Neuron (in vitro differentiated cells): ENCODE measurements around the gene MRM1.

Experiments
- H2AFZ ChIP-seq: one replicate; pipeline ENCODE4 v1.6.1; 2013; ENCODE audit warnings: low read depth, mild to moderate bottlenecking, inconsistent platforms, low read length, moderate library complexity
- H3K27me3 ChIP-seq: one replicate; pipeline ENCODE4 v1.6.1; 2013; ENCODE audit warnings: low read length; ENCODE audit not compliant: insufficient read depth
- H3K36me3 ChIP-seq: one replicate; pipeline ENCODE4 v1.6.1; 2013; ENCODE audit warnings: low read length; ENCODE audit not compliant: insufficient read depth
- H3K4me1 ChIP-seq: one replicate; pipeline ENCODE4 v1.6.1; 2013; ENCODE audit warnings: low read length; ENCODE audit not compliant: insufficient read depth
- H3K4me3 ChIP-seq: 2 replicates; pipeline ENCODE4 v1.5.1; 2013; ENCODE audit warnings: mild to moderate bottlenecking, low read length, moderate library complexity
- H3K9me3 ChIP-seq: one replicate; pipeline ENCODE4 v1.6.1; 2013; ENCODE audit warnings: low read length

The MRM1 gene

GRCh38 chr17:36628576-36628975 lies 27.2 kb downstream of the MRM1 start:
- H3K4me1 ChIP-seq: peaks cover 22% of the 10 kb centered on the region
- H3K4me3 ChIP-seq: no peak overlapping the region
- no peaks in the 10 kb centered on the region for H3K36me3 ChIP-seq
- peaks cover 25% of the 10 kb centered on the region for H3K27me3 ChIP-seq
- no peaks in the 10 kb centered on the region for H3K9me3 ChIP-seq
- no peak overlapping the region for H2AFZ ChIP-seq

- Histone ChIP-seq H3K36me3 (no peaks in the 10 kb centered on the region), H3K27me3 (peaks cover 30% of the 10 kb centered on the region), H2AFZ (no peak overlapping the region), H3K4me1 (peaks cover 22% of the 10 kb centered on the region), H3K4me3 (no peak overlapping the region), H3K9me3 (no peaks in the 10 kb centered on the region)
Measured at GRCh38 chr17:36629252-36629847, 28.0 kb downstream of the MRM1 start.

- no peak overlapping the region for H2AFZ ChIP-seq
- H3K27me3 ChIP-seq: peaks cover 37% of the 10 kb centered on the region
- H3K4me3 ChIP-seq: no peak overlapping the region
- H3K9me3 ChIP-seq: no peaks in the 10 kb centered on the region
- H3K4me1 ChIP-seq: peaks cover 22% of the 10 kb centered on the region
- no peaks in the 10 kb centered on the region for H3K36me3 ChIP-seq
Measured at GRCh38 chr17:36629970-36630502, 28.7 kb downstream of the MRM1 start.

- no peaks in the 10 kb centered on the region for H3K36me3 ChIP-seq
- peaks cover 22% of the 10 kb centered on the region for H3K4me1 ChIP-seq
- peaks cover 43% of the 10 kb centered on the region for H3K27me3 ChIP-seq
- no peak overlapping the region for H3K4me3 ChIP-seq
- no peaks in the 10 kb centered on the region for H3K9me3 ChIP-seq
- H2AFZ ChIP-seq: no peak overlapping the region
Measured at GRCh38 chr17:36631022-36631421, 29.6 kb downstream of the MRM1 start.

GRCh38 chr17:36632916-36633771 lies 31.8 kb downstream of the MRM1 start:
- no peaks in the 10 kb centered on the region for H3K36me3 ChIP-seq
- no peak overlapping the region for H2AFZ ChIP-seq
- peaks cover 12% of the 10 kb centered on the region for H3K4me1 ChIP-seq
- H3K9me3 ChIP-seq: no peaks in the 10 kb centered on the region
- no peak overlapping the region for H3K4me3 ChIP-seq
- H3K27me3 ChIP-seq: peaks cover 54% of the 10 kb centered on the region

- H3K36me3 ChIP-seq: no peaks in the 10 kb centered on the region
- no peak overlapping the region for H3K4me3 ChIP-seq
- H3K9me3 ChIP-seq: no peaks in the 10 kb centered on the region
- peaks cover 71% of the 10 kb centered on the region for H3K27me3 ChIP-seq
- H2AFZ ChIP-seq: no peak overlapping the region
- peaks cover 8% of the 10 kb centered on the region for H3K4me1 ChIP-seq
Measured at GRCh38 chr17:36640346-36640745, 39.0 kb downstream of the MRM1 start.

GRCh38 chr17:36640836-36641235 lies 39.5 kb downstream of the MRM1 start:
- Histone ChIP-seq H3K9me3 (no peaks in the 10 kb centered on the region), H3K4me3 (no peak overlapping the region), H3K36me3 (no peaks in the 10 kb centered on the region), H3K4me1 (peaks cover 8% of the 10 kb centered on the region), H3K27me3 (peaks cover 68% of the 10 kb centered on the region), H2AFZ (no peak overlapping the region)

- Histone ChIP-seq H3K4me1 (peaks cover 8% of the 10 kb centered on the region), H3K27me3 (peaks cover 71% of the 10 kb centered on the region), H3K9me3 (no peaks in the 10 kb centered on the region), H2AFZ (peak overlapping the region; percentile 87), H3K4me3 (peak overlapping the region; percentile 40), H3K36me3 (no peaks in the 10 kb centered on the region)
Measured at GRCh38 chr17:36641331-36641876, 40.0 kb downstream of the MRM1 start.

GRCh38 chr17:36641877-36642845 lies 40.8 kb downstream of the MRM1 start:
- peak overlapping the region; percentile 40 for H3K4me3 ChIP-seq
- no peaks in the 10 kb centered on the region for H3K36me3 ChIP-seq
- H3K4me1 ChIP-seq: peaks cover 11% of the 10 kb centered on the region
- H2AFZ ChIP-seq: peak overlapping the region; percentile 87
- H3K27me3 ChIP-seq: peaks cover 69% of the 10 kb centered on the region
- H3K9me3 ChIP-seq: no peaks in the 10 kb centered on the region

GRCh38 chr17:36643086-36643685 lies 41.8 kb downstream of the MRM1 start:
- Histone ChIP-seq H3K27me3 (peaks cover 60% of the 10 kb centered on the region), H3K36me3 (no peaks in the 10 kb centered on the region), H3K4me1 (peaks cover 11% of the 10 kb centered on the region), H3K4me3 (no peak overlapping the region), H2AFZ (no peak overlapping the region), H3K9me3 (no peaks in the 10 kb centered on the region)

- Histone ChIP-seq H3K9me3 (no peaks in the 10 kb centered on the region), H2AFZ (no peak overlapping the region), H3K36me3 (no peaks in the 10 kb centered on the region), H3K4me1 (peaks cover 16% of the 10 kb centered on the region), H3K27me3 (peaks cover 51% of the 10 kb centered on the region), H3K4me3 (no peak overlapping the region)
Measured at GRCh38 chr17:36645422-36645821, 44.0 kb downstream of the MRM1 start.

- Histone ChIP-seq H3K4me1 (peaks cover 13% of the 10 kb centered on the region), H2AFZ (no peak overlapping the region), H3K36me3 (no peaks in the 10 kb centered on the region), H3K9me3 (no peaks in the 10 kb centered on the region), H3K27me3 (peaks cover 34% of the 10 kb centered on the region), H3K4me3 (no peak overlapping the region)
Measured at GRCh38 chr17:36647636-36648035, 46.3 kb downstream of the MRM1 start.
